Raji (cell line): Measurements from ENCODE around the gene DYSF.

Experiments
- POLR2A ChIP-seq: IDR thresholded peaks from 2 replicates; pipeline ENCODE4 v1.6.1; 2011; ENCODE audit warnings: low read depth, low read length, control low read depth; ENCODE audit not compliant: insufficient read depth

Gene DYSF

GRCh38 chr2:71454221-71455010, 1.1 kb downstream of the DYSF start:
- no peak for TF ChIP-seq POLR2A

GRCh38 chr2:71455011-71455740, 1.8 kb downstream of the DYSF start:
- no peak for TF ChIP-seq POLR2A

- TF ChIP-seq POLR2A = no peak
Observed at GRCh38 chr2:71455741-71456569, 2.6 kb downstream of the DYSF start.

- no peak for TF ChIP-seq POLR2A
Observed at GRCh38 chr2:71456617-71457016, 3.3 kb downstream of the DYSF start.

DNA sequence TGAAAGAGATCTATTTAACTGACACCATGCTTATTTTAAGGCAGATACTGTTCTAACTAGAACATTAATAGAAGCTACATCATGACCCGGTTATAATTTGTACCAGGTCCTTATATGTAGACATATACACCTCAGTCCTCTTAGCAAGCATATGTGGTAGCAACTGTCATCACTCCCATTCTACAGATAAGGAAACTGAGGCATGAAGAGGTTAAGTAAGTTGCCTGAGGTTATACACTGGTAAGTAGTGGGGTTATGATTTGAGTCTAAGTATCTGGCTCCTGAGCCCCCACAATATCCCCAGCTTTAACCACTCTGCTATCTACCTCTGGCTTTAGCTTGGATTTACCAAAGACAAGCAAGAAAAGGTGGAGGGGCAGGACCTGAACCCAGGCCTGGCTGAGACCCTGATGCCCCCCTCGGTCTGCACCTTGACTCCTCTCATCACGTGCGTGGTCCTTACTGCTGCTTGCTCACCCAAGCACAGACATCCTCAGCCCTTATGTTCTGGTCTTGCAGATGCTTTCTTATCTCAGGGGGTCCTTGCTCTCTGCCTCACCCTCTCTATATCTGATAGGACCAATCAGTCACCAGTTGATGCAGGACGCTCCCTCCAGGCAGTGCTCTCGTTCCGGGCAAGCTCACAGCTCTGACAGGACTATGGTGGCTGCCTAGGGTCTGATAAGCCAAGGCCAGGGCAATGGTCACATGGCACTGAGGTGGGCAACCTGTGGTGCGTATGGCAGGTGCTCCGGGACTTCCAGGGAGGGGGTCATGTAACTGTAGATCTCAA, 4.0 kb downstream of the DYSF start:
- TF ChIP-seq POLR2A = no peak

DNA sequence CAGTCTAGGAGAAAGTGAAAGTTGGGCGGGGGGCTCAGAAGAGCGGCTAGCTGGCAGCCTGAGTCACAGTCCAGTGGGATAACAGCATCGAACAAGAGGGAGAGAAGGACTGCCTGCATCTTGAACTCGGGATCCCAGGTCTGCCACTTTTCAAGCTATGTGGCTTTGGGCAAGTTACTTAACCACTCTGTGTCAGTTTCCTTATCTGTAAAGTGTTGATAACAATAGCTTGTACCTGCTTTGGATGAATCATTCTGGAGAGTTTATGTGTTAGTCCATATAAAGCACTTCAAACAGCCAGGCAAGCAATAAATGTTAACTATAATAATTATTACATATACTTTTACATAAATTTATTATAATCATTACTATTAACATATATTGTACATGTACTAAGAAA, 4.6 kb downstream of the DYSF start:
- TF ChIP-seq POLR2A = no peak

- no peak for TF ChIP-seq POLR2A
Observed at GRCh38 chr2:71458413-71459083, 5.2 kb downstream of the DYSF start.

GRCh38 chr2:71459084-71459431, 5.7 kb downstream of the DYSF start:
- TF ChIP-seq POLR2A = no peak

DNA sequence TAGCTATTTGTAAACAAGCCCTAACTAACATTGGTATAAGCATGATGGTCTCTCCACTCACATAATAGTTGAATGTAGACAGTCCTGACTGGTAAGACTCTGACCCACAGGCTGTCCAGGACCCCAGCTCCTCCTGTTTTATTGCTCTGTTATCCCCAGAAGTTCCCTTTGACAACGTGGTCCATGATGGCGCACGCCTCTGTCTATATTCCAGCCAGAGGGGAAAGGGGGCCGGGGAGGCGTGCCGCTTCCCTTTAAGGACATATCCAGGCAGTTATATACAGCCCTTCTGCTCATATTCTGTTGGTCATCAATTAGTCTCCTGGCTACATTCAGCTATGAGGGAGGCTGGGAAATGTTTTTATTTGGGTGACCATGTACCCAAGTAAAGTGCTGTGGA, 6.7 kb downstream of the DYSF start:
- no peak for TF ChIP-seq POLR2A

DNA sequence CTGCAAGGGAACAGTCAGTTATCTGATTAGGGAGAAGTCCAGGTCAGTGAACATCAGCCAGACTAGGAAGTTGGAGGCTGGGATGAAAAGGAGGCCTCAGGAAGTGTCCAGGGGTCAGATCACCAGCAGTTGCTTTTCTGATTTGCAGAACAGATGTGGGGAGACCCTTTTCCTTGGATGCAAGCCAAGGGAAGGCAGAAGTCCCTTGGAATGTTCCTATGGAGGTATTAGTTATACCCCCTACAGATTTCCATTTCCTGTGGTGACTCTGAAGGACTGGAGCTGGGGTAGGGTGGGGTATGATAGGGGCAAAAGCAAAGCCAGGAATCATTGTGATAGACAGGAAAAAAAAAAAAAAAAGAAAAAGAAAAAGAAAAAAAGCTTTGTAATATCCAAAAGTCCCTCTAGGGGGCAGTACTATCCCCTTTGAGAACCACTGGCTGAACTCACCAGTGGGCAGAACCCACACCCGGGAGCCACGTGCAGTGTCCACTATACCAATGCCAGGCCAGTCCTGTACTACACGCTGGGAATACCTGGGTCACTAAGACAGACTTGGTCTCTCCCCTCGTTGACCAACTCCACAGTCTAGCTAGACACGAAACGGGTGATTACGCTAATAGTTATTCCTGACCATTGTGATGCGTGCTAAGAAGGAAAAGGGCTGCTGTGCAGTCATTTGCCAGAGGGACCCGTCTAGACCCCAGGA, 7.4 kb downstream of the DYSF start:
- no peak for TF ChIP-seq POLR2A

GRCh38 chr2:71461304-71461671, 7.9 kb downstream of the DYSF start:
- TF ChIP-seq POLR2A = no peak

DNA sequence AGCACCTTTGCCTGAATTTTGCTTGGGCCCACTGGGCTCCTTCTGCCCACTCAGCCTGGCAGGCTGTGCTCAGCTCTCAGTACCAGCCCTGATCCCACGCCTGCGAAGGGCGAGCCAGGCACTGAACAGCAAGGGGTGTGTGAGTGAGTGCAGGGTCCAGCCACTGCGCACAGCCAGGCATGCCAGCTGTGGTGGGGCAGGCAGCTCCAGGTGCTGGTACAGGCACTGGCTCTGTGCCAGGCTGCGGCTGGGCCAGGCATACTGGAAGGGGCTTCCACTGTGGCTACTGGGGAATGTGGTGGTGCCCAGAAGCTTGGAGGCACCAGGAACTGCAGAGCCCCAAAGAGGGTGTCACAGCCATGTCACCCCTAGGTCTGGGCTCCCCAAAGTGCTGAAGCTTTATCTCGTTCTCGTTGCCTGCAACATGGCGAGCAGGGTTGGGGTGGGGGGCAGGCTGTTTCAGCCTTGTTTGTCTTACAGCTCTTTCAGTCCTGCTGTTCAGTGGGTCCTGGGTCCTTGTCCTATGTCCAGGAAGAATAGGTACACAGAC, 8.8 kb downstream of the DYSF start:
- no peak for TF ChIP-seq POLR2A

GRCh38 chr2:71462641-71463341, 9.4 kb downstream of the DYSF start:
- TF ChIP-seq POLR2A = no peak
